OCI-LY3 (cell line): ENCODE results near the gene HNF1B.

Experiments used
- H2AFZ ChIP-seq: fragments of 200-600, 300-600 bp; shearing (Covaris generic); 2 replicates; pipeline ENCODE4 v1.6.0; 2014; ENCODE audit warnings: antibody characterized with exemption, low read depth, low read length
- H3K27ac ChIP-seq: fragments of 200-600, 300-600 bp; sonication (generic); 2 replicates; pipeline ENCODE4 v1.5.1; 2014; ENCODE audit warnings: mild to moderate bottlenecking, low read length, moderate library complexity, mixed read lengths
- H3K27me3 ChIP-seq: fragments of 200-600, 300-600 bp; sonication (generic); 2 replicates; pipeline ENCODE4 v1.6.1; 2014; ENCODE audit warnings: low read depth, low read length, mixed read lengths
- H3K36me3 ChIP-seq: fragments of 200-600, 300-600 bp; sonication (generic); replicated peaks from 2 replicates; pipeline ENCODE3; 2014; ENCODE audit warnings: low read depth, low read length, mixed read lengths
- H3K4me1 ChIP-seq: fragments of 300-600, 200-600 bp; sonication (generic); 2 replicates; pipeline ENCODE4 v1.6.1; 2014; ENCODE audit warnings: low read length, mixed read lengths
- H3K4me2 ChIP-seq: fragments of 200-600, 300-600 bp; sonication (generic); 2 replicates; pipeline ENCODE4 v1.6.1; 2014; ENCODE audit warnings: low read length, mixed read lengths
- H3K4me3 ChIP-seq: fragments of 300-600, 200-600 bp; sonication (generic); 2 replicates; pipeline ENCODE4 v1.5.1; 2014; ENCODE audit warnings: antibody characterized with exemption, mild to moderate bottlenecking, low read length, moderate library complexity
- H3K79me2 ChIP-seq: fragments of 300-600, 200-600 bp; shearing (Covaris generic); 2 replicates; pipeline ENCODE4 v1.6.1; 2014; ENCODE audit warnings: mild to moderate bottlenecking, low read length, mixed read lengths
- H3K9ac ChIP-seq: fragments of 300-600, 200-600 bp; shearing (Covaris generic); 2 replicates; pipeline ENCODE4 v1.6.0; 2014; ENCODE audit warnings: mild to moderate bottlenecking, low read length, moderate library complexity
- H3K9me3 ChIP-seq: fragments of 200-600, 300-600 bp; shearing (Covaris generic); 2 replicates; pipeline ENCODE4 v1.6.1; 2014; ENCODE audit warnings: low read length, mixed read lengths; ENCODE audit not compliant: insufficient read depth
- H4K20me1 ChIP-seq: fragments of 200-600, 300-600 bp; sonication (generic); 2 replicates; pipeline ENCODE4 v1.6.1; 2016; ENCODE audit warnings: low read length, mixed read lengths; ENCODE audit not compliant: insufficient read depth
- CTCF ChIP-seq: fragments of 200-600, 300-600 bp; sonication (generic); IDR thresholded peaks from 2 replicates; pipeline ENCODE4 v1.5.1; 2014; ENCODE audit warnings: antibody characterized with exemption, low read length, low read depth
- EZH2phosphoT487 ChIP-seq: fragments of 200-600 bp; shearing (Covaris generic); IDR thresholded peaks from 2 replicates; pipeline ENCODE4 v1.6.1; 2018; ENCODE audit warnings: antibody characterized with exemption, mixed run types, low read depth

HNF1B gene

GRCh38 chr17:37711113-37711512 lies 33.7 kb downstream of the HNF1B start:
- no peaks in the 10 kb centered on the region for H3K27me3 ChIP-seq
- H3K4me1 ChIP-seq = no peaks in the 10 kb centered on the region
- H2AFZ ChIP-seq = no peak overlapping the region
- no peak overlapping the region for H3K4me3 ChIP-seq
- H3K27ac ChIP-seq = no peak overlapping the region
- no peaks in the 10 kb centered on the region for H3K79me2 ChIP-seq
- H3K9ac ChIP-seq = no peak overlapping the region
- H3K36me3 ChIP-seq = peaks cover 63% of the 10 kb centered on the region
- H4K20me1 ChIP-seq = 0 out of 2 replicates have a peak, but pooled peaks cover 4% of the 10 kb centered on the region
- no peaks in the 10 kb centered on the region for H3K9me3 ChIP-seq
- no peak overlapping the region for H3K4me2 ChIP-seq
- TF ChIP-seq EZH2phosphoT487 (no peak), CTCF (no peak)

- H2AFZ ChIP-seq = no peak overlapping the region
- peaks cover 65% of the 10 kb centered on the region for H3K36me3 ChIP-seq
- TF ChIP-seq EZH2phosphoT487 (no peak), CTCF (no peak)
- H3K4me1 ChIP-seq = no peaks in the 10 kb centered on the region
- 0 out of 2 replicates have a peak, but pooled peaks cover 4% of the 10 kb centered on the region for H4K20me1 ChIP-seq
- H3K4me3 ChIP-seq = no peak overlapping the region
- no peak overlapping the region for H3K4me2 ChIP-seq
- no peaks in the 10 kb centered on the region for H3K79me2 ChIP-seq
- H3K9me3 ChIP-seq = no peaks in the 10 kb centered on the region
- no peak overlapping the region for H3K27ac ChIP-seq
- H3K9ac ChIP-seq = no peak overlapping the region
- H3K27me3 ChIP-seq = no peaks in the 10 kb centered on the region
These were observed 34.4 kb downstream of the HNF1B start for GRCh38 chr17:37710344-37710886.

GRCh38 chr17:37708616-37709212 lies 36.1 kb downstream of the HNF1B start:
- Histone ChIP-seq H3K4me1 (no peaks in the 10 kb centered on the region), H3K27me3 (no peaks in the 10 kb centered on the region), H3K4me2 (no peak overlapping the region), H3K9me3 (no peaks in the 10 kb centered on the region), H3K79me2 (no peaks in the 10 kb centered on the region), H4K20me1 (0 out of 2 replicates have a peak, but pooled peaks cover 4% of the 10 kb centered on the region), H3K36me3 (peaks cover 67% of the 10 kb centered on the region), H2AFZ (no peak overlapping the region), H3K27ac (no peak overlapping the region), H3K4me3 (no peak overlapping the region), H3K9ac (no peak overlapping the region)
- TF ChIP-seq CTCF = no peak
- no peak for TF ChIP-seq EZH2phosphoT487

GRCh38 chr17:37708008-37708615 lies 36.7 kb downstream of the HNF1B start:
- Histone ChIP-seq H3K4me3 (no peak overlapping the region), H4K20me1 (0 out of 2 replicates have a peak, but pooled peaks cover 4% of the 10 kb centered on the region), H3K79me2 (no peaks in the 10 kb centered on the region), H3K9ac (no peak overlapping the region), H3K4me2 (no peak overlapping the region), H3K36me3 (peaks cover 68% of the 10 kb centered on the region), H3K4me1 (no peaks in the 10 kb centered on the region), H2AFZ (no peak overlapping the region), H3K27me3 (no peaks in the 10 kb centered on the region), H3K27ac (no peak overlapping the region), H3K9me3 (no peaks in the 10 kb centered on the region)
- TF ChIP-seq EZH2phosphoT487 = no peak
- TF ChIP-seq CTCF = no peak
